GM15510 (cell line): ENCODE data around the gene SPRED3.

Experiments used
- POLR2A ChIP-seq: IDR thresholded peaks from 3 replicates; pipeline ENCODE4 v1.6.1; 2011; ENCODE audit warnings: borderline replicate concordance; ENCODE audit not compliant: insufficient read length; ENCODE audit errors: extremely low read depth

The SPRED3 gene

DNA sequence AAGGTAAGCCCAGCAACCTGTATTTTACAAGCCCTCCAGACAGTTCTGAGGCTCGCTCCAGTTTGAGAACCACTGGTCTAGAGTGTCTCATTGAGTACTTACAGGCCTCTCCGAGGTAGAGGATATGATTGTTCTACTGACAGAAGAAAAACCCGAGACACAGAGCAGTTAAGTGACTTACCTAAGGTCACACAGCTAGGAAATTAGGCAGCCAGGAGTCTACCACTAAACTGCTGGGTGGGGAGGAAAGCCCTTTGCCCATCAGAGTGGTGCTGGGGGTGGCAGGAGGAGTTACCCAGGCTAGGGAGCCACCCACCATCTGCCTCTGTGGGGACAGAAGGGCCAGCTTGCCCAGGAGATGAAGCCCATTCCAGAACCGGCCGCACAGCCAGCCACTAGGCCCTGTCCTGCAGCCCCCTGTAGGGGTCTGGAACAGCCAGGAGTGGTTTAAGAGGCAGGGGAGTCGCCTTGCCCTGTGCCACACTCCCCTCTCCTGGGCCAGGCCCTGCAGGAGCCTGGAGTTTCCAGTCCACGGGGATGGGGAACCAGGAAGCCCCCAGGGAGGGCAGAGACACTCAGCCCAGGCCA lies 36.8 kb downstream of the SPRED3 start:
- TF ChIP-seq POLR2A = no peak

DNA sequence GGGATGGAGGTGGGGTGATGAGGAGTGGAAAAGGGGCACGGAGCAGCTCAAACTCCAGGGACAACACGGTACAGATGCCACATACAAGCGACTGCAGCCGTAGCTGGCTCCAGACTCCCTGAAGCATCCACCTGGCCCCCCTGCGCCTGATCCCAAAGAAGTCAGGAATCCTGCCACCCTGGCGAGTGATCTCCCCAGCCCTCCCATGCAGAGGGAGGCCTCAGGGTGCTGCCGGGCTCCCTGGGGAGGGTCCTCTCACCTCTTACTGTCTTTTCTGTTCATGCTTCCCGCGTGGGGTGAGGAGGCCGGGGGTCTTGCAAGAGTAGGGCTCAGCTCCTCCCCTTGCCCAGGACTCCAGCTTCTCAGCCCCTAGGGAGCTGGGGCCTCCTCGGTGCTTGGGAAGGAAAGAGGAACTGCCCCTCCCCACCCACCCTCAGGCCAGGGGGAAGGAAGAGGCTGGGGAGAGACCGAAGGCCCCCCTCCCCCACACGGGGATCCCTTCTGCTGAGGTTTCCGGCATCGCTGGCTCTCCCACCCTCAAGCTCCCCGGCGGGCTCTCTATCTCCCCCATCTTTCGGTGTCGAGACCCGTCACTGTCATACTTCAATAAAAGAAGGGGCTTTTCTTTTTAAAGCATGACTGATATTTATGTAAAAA lies 37.4 kb downstream of the SPRED3 start, which contains the start of gene RASGRP4:
RASGRP4 (minus strand) TSS at position 410 of the 657 bp plus-strand sequence; CDS start at position 282, 128 bp downstream.
- TF ChIP-seq POLR2A = no peak

DNA sequence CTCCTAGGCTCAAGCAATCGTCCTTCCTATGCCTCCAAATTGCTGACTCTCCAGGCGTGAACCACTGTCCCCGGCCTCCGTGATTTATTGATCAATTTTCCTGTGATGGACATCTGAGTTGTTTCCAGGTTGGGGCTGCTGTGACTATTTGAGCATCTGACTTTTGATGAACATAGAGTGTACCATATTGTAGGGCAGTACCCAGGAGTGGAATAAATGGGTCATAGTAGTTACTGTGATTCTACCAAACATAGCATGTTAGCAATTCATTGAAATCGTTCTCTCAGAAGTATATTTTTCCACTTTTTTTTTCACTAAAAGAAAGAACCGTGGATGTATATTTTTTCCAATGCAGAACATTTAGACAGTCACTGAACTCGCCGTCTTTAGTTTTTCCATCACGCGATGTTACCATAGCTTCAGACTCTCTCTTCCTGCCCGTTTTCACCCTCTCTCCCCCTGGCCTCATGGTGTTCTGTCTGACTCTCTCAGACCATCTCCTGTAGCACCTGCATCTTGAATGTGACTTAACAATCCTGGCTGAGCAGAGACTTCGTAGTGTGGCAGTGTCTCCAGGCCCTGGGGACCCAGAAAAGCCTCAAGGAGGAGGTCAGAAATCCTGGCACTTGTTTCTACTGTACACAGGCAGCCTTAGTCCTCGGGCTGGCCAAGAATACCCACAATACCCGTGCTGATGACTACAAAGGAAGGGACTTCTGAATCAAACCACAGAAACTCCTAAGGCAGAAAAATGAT lies 40.7 kb downstream of the SPRED3 start:
- no peak for TF ChIP-seq POLR2A

DNA sequence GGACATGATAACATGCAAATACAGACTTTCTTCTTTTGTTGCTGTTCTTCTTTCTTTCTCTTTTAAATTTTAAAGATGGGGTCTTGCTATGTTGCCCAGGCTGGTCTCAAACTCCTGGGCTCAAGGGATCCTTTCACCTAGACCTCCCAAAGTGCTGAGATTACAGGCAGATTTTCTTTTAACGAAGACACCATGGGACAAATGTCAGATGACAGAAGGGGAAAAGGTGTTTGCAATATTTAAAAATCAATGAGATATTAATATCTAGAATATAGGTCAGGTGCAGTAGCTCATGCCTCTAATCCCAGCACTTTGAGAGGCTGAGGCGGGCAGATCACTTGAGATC lies 41.3 kb downstream of the SPRED3 start:
- TF ChIP-seq POLR2A = no peak

DNA sequence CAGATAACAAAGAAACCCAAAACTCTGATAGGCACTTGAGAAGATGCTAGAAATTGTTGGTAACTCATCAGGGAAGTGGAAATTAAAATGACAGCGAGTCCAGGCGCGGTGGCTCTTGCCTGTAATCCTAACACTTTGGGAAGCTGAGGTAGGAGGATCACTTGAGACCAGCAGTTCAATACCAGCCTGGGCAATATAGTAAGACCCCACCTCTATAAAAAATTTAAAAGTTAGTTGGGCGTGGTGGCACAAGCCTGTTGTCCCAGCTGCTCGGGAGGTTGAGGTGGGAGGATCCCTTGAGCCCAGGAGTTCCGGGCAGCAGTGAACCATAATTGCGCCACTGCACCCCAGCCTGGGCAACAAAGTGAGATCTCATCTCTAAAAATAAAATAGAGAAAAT lies 42.4 kb downstream of the SPRED3 start:
- no peak for TF ChIP-seq POLR2A

DNA sequence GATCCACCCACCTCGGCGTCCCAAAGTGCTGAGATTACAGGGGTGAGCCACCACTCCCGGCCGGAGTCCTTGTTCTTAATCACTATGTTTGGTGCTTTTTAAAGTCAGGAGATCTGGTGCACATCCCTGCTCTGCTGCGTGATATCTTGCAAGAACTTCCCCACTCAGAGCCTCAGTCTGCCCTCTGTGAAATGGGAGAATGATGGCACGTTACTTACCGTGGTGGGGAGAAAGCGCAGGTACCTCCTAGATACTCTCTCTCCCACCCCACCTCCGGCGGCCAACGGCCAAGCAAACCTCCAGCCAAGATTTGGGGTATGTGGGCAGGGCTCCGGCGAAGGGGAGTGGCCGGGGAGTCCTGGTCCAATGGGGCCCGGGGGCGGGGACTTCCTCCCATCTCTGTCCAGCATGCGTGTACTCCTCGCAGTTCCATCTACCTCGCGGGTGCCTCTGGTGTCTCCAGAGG lies 44.8 kb downstream of the SPRED3 start, which contains the start of gene RYR1:
RYR1 (plus strand) TSS at position 424 of the 466 bp plus-strand sequence. CDS start 139 bp downstream, outside the sequence.
- TF ChIP-seq POLR2A = no peak

DNA sequence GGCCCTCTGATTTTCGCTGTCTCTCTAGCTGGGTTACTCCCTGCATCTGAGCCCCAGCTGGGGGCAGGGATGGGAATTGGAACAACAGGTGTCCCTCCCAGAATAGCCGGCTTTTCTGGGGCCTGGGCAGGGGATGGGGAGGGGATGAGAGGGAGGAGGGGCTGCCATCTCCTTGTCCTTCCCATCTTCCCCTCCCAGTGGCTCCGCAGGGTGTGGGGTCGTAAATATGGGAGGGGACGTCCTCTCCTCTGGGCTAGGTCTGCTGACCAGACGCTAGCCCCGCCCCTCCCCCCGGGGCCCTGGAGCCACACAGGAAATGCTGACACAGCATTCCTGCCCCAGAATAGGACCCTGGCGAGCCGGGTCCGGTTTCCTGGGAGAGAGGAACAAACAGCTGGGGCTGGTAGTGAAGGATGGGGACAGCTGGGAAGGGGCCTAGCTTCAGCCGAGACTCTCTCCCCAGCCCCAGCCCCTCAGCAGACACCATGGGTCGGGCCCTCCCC lies 46.1 kb downstream of the SPRED3 start:
- TF ChIP-seq POLR2A = no peak

DNA sequence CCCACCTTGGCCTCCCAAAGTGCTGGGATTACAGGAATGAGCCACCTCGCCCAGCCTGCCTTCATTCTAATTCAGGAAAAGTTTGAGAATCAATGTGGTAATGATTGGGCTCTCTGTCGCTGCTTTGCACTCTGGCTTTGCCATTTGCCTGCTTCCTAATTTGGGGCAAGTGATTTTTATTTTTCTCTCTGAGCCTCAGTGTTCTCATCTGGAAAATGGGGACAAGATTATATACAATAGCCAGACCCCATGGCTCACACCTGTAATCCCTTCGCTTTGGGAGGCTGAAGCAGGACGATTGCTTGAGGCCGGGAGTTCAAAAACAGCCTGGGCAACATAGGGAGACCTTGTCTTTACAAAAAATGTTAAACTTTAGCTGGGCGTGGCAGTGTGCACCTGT lies 48.8 kb downstream of the SPRED3 start:
- TF ChIP-seq POLR2A = no peak

DNA sequence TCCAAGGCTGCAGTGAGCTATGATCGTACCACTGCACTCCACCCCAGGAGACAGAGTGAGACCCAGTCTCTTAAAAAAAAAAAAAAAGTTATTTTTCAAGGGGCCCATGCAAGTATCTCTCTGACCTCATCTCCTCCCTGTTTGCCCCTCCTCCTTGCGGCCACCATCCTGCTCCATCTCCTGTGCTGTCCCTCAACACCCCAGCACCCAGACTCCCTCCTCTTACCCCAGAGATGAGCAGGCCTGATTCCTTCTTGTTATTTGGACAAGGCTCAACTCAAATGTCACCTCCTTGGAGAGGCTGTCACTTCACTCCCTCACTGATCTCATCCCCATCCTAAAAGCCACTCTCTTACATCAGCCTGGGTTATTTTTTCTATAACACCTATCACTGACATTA lies 49.4 kb downstream of the SPRED3 start:
- no peak for TF ChIP-seq POLR2A

DNA sequence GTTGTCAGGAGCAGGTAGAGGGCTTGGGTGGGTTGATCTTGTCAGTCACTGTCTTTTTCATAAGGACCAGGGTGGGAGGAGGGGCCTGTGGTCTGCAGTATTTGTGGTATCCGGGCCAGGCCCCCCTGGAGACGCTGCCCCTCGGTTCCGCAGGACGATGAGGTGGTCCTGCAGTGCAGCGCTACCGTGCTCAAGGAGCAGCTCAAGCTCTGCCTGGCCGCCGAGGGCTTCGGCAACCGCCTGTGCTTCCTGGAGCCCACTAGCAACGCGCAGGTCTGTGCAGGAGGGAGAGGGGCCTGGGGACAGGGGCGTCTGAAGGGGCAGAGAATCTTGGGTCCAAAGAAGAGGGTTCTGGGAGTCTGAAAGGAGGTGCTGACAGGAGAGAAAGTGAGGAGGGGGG lies 52.1 kb downstream of the SPRED3 start:
- no peak for TF ChIP-seq POLR2A

DNA sequence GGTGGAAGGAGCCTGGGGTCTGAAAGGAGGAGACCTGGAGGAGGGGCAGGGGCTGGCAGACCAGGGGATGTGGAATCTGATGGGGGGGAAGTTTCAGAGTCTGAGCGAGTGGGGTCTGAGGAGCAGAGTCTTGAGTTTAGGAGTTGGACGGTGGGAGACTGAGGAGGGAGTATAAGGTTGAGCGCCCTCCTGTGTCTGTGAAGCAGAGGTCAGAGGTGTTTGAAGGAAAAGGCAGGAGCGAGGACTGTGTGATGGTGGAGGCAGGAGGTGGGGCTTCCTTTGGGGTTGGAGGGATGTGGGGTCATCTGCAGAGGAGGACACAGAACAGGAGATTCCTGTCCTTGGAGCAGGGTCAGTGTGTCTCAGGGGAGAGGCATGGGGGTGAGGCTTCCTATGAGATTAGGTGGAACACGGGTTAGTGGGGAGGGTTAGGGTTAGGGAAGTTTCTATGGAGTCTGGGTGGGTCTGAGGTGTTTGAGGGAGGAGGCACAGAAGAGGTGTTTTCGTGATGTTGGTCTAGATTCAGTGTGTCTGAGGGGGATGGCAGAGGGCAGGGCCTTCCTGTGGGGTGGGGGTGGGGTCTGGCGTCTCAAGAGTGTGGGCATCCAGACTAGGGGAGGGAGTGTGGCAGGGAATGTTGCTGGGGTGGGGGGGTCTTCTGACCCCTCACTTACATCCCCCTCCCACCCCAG lies 53.3 kb downstream of the SPRED3 start:
- TF ChIP-seq POLR2A = no peak

DNA sequence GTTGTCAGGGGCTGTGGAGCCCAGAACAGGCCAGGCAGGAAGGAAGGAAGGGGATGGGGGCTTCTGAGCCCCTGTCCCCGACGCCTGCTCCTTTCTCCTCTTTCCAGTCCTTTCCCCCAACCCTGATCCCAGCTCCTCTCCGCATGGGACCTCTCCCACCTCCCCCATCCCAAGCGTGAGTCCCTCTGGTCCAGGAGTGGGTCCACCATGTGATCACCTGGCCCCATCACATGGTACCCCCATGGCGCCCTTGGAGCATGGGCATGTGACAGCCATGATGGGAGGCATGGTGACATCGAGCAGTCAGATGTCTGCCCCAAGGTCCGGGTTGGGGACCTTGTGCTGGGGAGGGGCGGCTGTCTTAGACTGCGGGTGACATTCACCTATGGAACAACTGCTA lies 54.2 kb downstream of the SPRED3 start:
- TF ChIP-seq POLR2A = no peak

DNA sequence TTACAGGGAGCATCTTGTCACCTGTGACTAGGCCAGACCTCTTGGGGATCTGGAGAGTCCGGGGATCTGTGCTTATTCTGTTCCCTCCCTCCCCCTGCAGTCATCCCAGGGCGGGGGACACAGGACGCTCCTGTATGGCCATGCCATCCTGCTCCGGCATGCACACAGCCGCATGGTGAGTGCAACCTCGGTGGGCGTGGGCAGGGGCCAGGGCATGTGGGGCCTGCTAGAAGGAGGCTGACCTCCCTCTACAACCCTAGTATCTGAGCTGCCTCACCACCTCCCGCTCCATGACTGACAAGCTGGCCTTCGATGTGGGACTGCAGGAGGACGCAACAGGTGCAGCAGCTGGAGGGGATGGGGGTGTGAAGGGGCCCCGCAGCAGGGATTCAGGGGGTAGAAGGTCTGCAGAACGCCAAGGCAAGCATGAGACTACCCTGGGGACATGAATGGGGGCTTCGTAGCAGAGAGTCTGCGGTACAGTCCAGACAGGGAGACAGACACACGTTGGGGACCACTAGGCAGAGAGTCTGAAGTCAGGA lies 55.0 kb downstream of the SPRED3 start:
- no peak for TF ChIP-seq POLR2A

DNA sequence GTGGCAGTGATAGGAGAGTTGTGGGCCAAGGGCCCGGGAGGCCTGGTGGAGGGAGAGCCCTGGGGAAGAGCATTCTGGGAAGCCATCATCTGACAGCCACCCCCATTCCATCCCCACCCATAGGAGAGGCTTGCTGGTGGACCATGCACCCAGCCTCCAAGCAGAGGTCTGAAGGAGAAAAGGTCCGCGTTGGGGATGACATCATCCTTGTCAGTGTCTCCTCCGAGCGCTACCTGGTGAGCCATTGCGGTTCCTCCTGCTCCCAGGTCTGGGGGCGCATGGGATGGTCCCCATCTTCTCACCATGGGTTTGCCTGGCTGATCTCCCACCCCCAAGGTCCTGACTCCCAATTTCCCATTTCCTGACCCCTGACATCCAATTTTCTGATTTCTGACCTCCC lies 55.5 kb downstream of the SPRED3 start:
- TF ChIP-seq POLR2A = no peak

DNA sequence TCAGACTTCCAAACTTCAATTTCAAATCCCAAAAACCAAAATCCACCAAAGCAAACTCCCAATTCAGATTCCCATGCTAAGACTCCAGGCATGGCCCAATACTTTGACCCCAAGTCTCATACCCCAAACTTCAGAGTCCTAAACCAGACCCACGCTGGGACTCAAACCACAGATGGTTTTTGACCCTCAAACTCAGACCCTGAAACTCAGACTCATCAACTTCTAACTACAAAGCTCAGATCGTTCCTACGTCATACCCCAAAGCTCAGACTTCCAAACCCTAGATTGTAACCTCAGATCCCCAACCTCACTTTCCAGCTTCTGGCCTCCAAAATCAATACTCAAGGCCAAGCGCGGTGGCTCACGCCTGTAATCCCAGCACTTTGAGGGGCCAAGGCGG lies 56.9 kb downstream of the SPRED3 start:
- no peak for TF ChIP-seq POLR2A

DNA sequence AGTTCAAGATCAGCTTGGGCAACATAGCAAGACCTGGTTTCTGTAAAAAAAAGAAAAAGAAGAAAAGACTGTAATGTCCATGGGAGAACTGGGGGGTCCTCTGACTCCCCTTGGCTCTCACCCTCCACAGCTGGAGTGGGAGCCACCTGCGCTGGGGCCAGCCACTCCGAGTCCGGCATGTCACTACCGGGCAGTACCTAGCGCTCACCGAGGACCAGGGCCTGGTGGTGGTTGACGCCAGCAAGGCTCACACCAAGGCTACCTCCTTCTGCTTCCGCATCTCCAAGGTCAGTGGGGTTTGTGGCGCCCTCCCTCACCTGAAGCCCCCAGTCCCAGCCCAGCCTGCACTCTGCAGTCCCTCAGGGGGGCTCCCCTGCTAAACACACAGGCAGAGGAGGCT lies 59.7 kb downstream of the SPRED3 start:
- TF ChIP-seq POLR2A = no peak
